ENCODE data around the gene TCF4.

GRCh38 chr18:55243255-55243654, 344.7 kb downstream of the TCF4 start:
- no peak for TF ChIP-seq POLR2AphosphoS5 (IDR thresholded peaks at IDR 0.05; ENCODE audit: borderline replicate concordance, low read depth, low read length)
- TF ChIP-seq EZH2 (IDR thresholded peaks at IDR 0.05): no peak
- TF ChIP-seq FOXP2 (optimal IDR thresholded peaks at IDR 0.05; ENCODE audit: control extremely low read depth, extremely low read length, insufficient read depth): no peak
